Natural killer cell (primary cell): Measurements from ENCODE around the gene TRIM69. TPM values are rescaled to one million over a fixed set of nuclear protein-coding genes. Genes with fewer than 3 reads are reported as not detected.
A peak's percentile ranks its signal among the peaks of the same experiment; 100 is the strongest.

Experiments
- ATAC-seq, 3 donors: fragments of 150-1000 bp in 2 of 3; fragments of 200-7000 bp in 1 of 3; cut with Tn5 transposase; 1 replicate in 1 of 3; 2 replicates in 2 of 3; pipeline ENCODE4 v1.10.0; 2021; ENCODE audit warnings: mild to moderate bottlenecking in 2 of 3, moderate library complexity in 2 of 3
- DNase-seq, 2 donors: peaks; one replicate each; pipeline versions ENCODE4 v3.0.0 to v3.0.0-alpha.2; 2013 to 2021; ENCODE audit warnings: mixed read lengths in 1 of 2
- H3K27ac ChIP-seq: one replicate; pipeline ENCODE4 v1.5.1; 2013; ENCODE audit warnings: mild to moderate bottlenecking, low read length
- H3K27me3 ChIP-seq: one replicate; pipeline ENCODE4 v1.6.1; 2013; ENCODE audit warnings: low read length; ENCODE audit not compliant: control insufficient read depth, insufficient read depth
- H3K36me3 ChIP-seq: one replicate; pipeline ENCODE4 v1.6.1; 2013; ENCODE audit warnings: low read length; ENCODE audit not compliant: control insufficient read depth, insufficient read depth
- H3K4me1 ChIP-seq: one replicate; pipeline ENCODE4 v1.6.1; 2013; ENCODE audit warnings: low read length; ENCODE audit not compliant: control insufficient read depth, insufficient read depth
- H3K4me3 ChIP-seq: one replicate; pipeline ENCODE4 v1.5.1; 2013; ENCODE audit warnings: low read length
- H3K9me3 ChIP-seq: one replicate; pipeline ENCODE4 v1.6.1; 2013; ENCODE audit warnings: low read length; ENCODE audit not compliant: control insufficient read depth, insufficient read depth
- H3K27ac Mint-ChIP-seq, 2 donors: one replicate each; pipeline ENCODE4 v1.8.0; 2022; ENCODE audit warnings: mild to moderate bottlenecking in 2 of 2, mixed read lengths in 2 of 2, moderate library complexity in 1 of 2
- H3K27me3 Mint-ChIP-seq, 2 donors: one replicate each; pipeline ENCODE4 v1.8.0; 2022; ENCODE audit warnings: low read depth in 2 of 2, mixed read lengths in 2 of 2
- H3K36me3 Mint-ChIP-seq: one replicate; pipeline ENCODE4 v1.8.0; 2022; ENCODE audit warnings: mixed read lengths
- H3K4me1 Mint-ChIP-seq, 2 donors: one replicate each; pipeline ENCODE4 v1.8.0; 2022; ENCODE audit warnings: mixed read lengths in 2 of 2
- H3K4me3 Mint-ChIP-seq: one replicate; pipeline ENCODE4 v1.8.0; 2022; ENCODE audit warnings: mild to moderate bottlenecking, moderate library complexity, mixed read lengths
- H3K9me3 Mint-ChIP-seq, 2 donors: one replicate each; pipeline ENCODE4 v1.8.0; 2022; ENCODE audit warnings: mixed read lengths in 2 of 2
- whole genome bisulfite sequencing: methylation state at CpG from one replicate; pipeline ENCODE4 v1.1.7; 2013; ENCODE audit warnings: missing lambda C conversion rate; ENCODE audit not compliant: insufficient coverage; 5-methylcytosine and 5-hydroxymethylcytosine counted together
- intact Hi-C: fragments of 100-400 bp; cut with micrococcal nuclease; formaldehyde crosslinking; loops from one replicate; pipeline ENCODE4 v1.14.2; 2022
- total RNA-seq, 4 donors: library from RNA; stranded (reverse); fragments of 120-200 nt in 1 of 4; gene quantifications; one replicate each; pipeline versions ENCODE4 v1.2.3 to v1.2.4, GENCODE V29; 2013 to 2022
- TF ChIP-seq, protein P1 (sequence below): fragments of 200-600 bp; IDR thresholded peaks from one replicate; pipeline ENCODE4 v1.8.0; 2022; ENCODE audit warnings: antibody characterized with exemption

The TRIM69 gene
- total RNA-seq, 3 donors from 2014 or later (not counting 1 experiment from before 2014, with no cell fraction given), result 14.2 to 20.1 (median 16.3) TPM

DNA sequence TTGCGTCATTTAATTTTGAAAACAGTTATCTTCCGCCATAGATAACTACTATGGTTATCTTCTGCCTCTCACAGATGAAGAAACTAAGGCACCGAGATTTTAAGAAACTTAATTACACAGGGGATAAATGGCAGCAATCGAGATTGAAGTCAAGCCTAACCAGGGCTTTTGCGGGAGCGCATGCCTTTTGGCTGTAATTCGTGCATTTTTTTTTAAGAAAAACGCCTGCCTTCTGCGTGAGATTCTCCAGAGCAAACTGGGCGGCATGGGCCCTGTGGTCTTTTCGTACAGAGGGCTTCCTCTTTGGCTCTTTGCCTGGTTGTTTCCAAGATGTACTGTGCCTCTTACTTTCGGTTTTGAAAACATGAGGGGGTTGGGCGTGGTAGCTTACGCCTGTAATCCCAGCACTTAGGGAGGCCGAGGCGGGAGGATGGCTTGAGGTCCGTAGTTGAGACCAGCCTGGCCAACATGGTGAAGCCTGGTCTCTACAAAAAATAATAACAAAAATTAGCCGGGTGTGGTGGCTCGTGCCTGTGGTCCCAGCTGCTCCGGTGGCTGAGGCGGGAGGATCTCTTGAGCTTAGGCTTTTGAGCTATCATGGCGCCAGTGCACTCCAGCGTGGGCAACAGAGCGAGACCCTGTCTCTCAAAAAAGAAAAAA is 23.9 kb upstream of the TRIM69 start:
- Histone ChIP-seq H3K27me3 (no peaks in the 10 kb centered on the region), H3K27ac (peak overlapping the region; percentile 95), H3K36me3 (peaks cover 58% of the 10 kb centered on the region), H3K4me3 (peak overlapping the region; percentile 99), H3K4me1 (peaks cover 37% of the 10 kb centered on the region), H3K9me3 (no peaks in the 10 kb centered on the region)
- TF ChIP-seq, protein P1, sequence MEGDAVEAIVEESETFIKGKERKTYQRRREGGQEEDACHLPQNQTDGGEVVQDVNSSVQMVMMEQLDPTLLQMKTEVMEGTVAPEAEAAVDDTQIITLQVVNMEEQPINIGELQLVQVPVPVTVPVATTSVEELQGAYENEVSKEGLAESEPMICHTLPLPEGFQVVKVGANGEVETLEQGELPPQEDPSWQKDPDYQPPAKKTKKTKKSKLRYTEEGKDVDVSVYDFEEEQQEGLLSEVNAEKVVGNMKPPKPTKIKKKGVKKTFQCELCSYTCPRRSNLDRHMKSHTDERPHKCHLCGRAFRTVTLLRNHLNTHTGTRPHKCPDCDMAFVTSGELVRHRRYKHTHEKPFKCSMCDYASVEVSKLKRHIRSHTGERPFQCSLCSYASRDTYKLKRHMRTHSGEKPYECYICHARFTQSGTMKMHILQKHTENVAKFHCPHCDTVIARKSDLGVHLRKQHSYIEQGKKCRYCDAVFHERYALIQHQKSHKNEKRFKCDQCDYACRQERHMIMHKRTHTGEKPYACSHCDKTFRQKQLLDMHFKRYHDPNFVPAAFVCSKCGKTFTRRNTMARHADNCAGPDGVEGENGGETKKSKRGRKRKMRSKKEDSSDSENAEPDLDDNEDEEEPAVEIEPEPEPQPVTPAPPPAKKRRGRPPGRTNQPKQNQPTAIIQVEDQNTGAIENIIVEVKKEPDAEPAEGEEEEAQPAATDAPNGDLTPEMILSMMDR, result no peak
- H3K27ac Mint-ChIP-seq, result peak overlapping the region; percentile 92 to 100
- H3K4me1 Mint-ChIP-seq, result peaks cover 80 to 87% of the 10 kb centered on the region in 2 donors
- H3K4me3 Mint-ChIP-seq, result peak overlapping the region; percentile 100
- no peaks in the 10 kb centered on the region for H3K9me3 Mint-ChIP-seq
- WGBS, result 0% methylated on average over 24 of the region's 24 CpGs
- peak; percentile 13 to 31 (median 17) for ATAC-seq
- intact Hi-C loops, result loop anchor here (10.0 kb wide), 1 partner anchor 872 kb away; the partner anchor contains the start of gene BLOC1S6
- peaks cover 56% of the 10 kb centered on the region for H3K36me3 Mint-ChIP-seq
- H3K27me3 Mint-ChIP-seq, result no peaks in the 10 kb centered on the region
- peak; percentile 62 to 90 for DNase-seq

DNA sequence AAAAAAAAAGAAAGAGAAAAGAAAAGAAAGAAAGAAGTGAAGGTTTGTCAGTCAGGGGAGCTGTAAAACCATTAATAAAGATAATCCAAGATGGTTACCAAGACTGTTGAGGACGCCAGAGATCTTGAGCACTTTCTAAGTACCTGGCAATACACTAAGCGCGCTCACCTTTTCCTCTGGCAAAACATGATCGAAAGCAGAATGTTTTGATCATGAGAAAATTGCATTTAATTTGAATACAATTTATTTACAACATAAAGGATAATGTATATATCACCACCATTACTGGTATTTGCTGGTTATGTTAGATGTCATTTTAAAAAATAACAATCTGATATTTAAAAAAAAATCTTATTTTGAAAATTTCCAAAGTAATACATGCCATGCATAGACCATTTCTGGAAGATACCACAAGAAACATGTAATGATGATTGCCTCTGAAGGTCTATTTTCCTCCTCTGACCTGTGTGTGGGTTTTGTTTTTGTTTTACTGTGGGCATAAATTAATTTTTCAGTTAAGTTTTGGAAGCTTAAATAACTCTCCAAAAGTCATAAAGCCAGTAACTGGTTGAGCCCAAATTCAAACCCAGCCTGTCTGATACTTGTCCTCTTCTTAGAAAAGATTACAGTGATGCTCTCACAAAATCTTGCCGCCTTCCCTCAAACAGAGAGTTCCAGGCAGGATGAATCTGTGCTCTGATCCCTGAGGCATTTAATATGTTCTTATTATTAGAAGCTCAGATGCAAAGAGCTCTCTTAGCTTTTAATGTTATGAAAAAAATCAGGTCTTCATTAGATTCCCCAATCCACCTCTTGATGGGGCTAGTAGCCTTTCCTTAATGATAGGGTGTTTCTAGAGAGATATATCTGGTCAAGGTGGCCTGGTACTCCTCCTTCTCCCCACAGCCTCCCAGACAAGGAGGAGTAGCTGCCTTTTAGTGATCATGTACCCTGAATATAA is 23.0 kb upstream of the TRIM69 start:
- Mint-ChIP-seq H3K27me3 (no peaks in the 10 kb centered on the region), H3K4me3 (peak overlapping the region; percentile 100), H3K36me3 (peaks cover 64% of the 10 kb centered on the region), H3K27ac (peak overlapping the region; percentile 92 to 100), H3K4me1 (peaks cover 85 to 95% of the 10 kb centered on the region in 2 donors), H3K9me3 (no peaks in the 10 kb centered on the region)
- DNase-seq (peak in 1 of 2 donors; percentile 71), ATAC-seq (peak in 1 of 3 donors; percentile 7)
- peak overlapping the region; percentile 99 for H3K4me3 ChIP-seq
- H3K36me3 ChIP-seq, result peaks cover 65% of the 10 kb centered on the region
- intact Hi-C loops, result loop anchor here (10.0 kb wide), 1 partner anchor 872 kb away; the partner anchor contains the start of gene BLOC1S6
- TF ChIP-seq, protein P1, result peak; percentile 46
- no peaks in the 10 kb centered on the region for H3K9me3 ChIP-seq
- H3K4me1 ChIP-seq, result peaks cover 42% of the 10 kb centered on the region
- WGBS, result 0% methylated on average over 1 of the region's 5 CpGs
- H3K27me3 ChIP-seq, result no peaks in the 10 kb centered on the region
- peak overlapping the region; percentile 95 for H3K27ac ChIP-seq

DNA sequence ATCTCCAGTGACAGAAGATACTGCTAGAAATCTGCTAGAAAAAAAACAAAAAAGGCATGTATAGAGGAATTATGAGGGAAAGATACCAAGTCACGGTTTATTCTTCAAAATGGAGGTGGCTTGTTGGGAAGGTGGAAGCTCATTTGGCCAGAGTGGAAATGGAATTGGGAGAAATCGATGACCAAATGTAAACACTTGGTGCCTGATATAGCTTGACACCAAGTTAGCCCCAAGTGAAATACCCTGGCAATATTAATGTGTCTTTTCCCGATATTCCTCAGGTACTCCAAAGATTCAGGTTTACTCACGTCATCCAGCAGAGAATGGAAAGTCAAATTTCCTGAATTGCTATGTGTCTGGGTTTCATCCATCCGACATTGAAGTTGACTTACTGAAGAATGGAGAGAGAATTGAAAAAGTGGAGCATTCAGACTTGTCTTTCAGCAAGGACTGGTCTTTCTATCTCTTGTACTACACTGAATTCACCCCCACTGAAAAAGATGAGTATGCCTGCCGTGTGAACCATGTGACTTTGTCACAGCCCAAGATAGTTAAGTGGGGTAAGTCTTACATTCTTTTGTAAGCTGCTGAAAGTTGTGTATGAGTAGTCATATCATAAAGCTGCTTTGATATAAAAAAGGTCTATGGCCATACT is 21.1 kb upstream of the TRIM69 start:
- H3K27me3 ChIP-seq, result no peaks in the 10 kb centered on the region
- ATAC-seq (peak in 1 of 3 donors; percentile 7), DNase-seq (peak in 1 of 2 donors; percentile 56)
- peak overlapping the region; percentile 95 for H3K27ac ChIP-seq
- Mint-ChIP-seq H3K36me3 (peaks cover 77% of the 10 kb centered on the region), H3K27ac (peak overlapping the region; percentile 92 to 100), H3K9me3 (no peaks in the 10 kb centered on the region), H3K27me3 (no peaks in the 10 kb centered on the region), H3K4me3 (peak overlapping the region; percentile 100), H3K4me1 (peaks cover 89 to 95% of the 10 kb centered on the region in 2 donors)
- TF ChIP-seq, protein P1, result no peak
- H3K9me3 ChIP-seq, result no peaks in the 10 kb centered on the region
- peaks cover 76% of the 10 kb centered on the region for H3K36me3 ChIP-seq
- H3K4me3 ChIP-seq, result peak overlapping the region; percentile 99
- intact Hi-C loops, result loop anchor here (1.0 to 10.0 kb wide), 2 partner anchors 11 to 870 kb away; partner anchors contain the start of gene BLOC1S6
- 22% methylated on average over 6 of the region's 6 CpGs for WGBS
- peaks cover 52% of the 10 kb centered on the region for H3K4me1 ChIP-seq
